HEK293T (cell line): ENCODE results near the gene IGFL3.
"Not testable (repeated sequence)": the region's sequence is repeated elsewhere in the genome, so short reads cannot be mapped to it uniquely, and the experiment has no call there.

Experiments used
- CTCF ChIA-PET: fragments of 350-600 bp; formaldehyde crosslinking; extraction: SDS; loops from one replicate; lab custom pipeline; 2021; ENCODE audit warnings: antibody characterized with exemption, inconsistent platforms; lab: Yijun Ruan, JAX
- POLR2A ChIA-PET: fragments of 350-600 bp; formaldehyde crosslinking; extraction: SDS; loops from one replicate; lab custom pipeline; 2020; ENCODE audit warnings: antibody characterized with exemption, inconsistent platforms; lab: Yijun Ruan, JAX
- DNase-seq: peaks from one replicate; pipeline ENCODE4 v3.0.0; 2012; ENCODE audit warnings: mixed read lengths; ENCODE audit errors: extremely low spot score
- ARNT ChIP-seq: fragments of 450-650 bp; IDR thresholded peaks from 2 replicates; pipeline ENCODE4 v1.6.1; 2017; ENCODE audit warnings: mild to moderate bottlenecking
- BHLHE40 ChIP-seq: fragments of 450-650 bp; IDR thresholded peaks from 2 replicates; pipeline ENCODE4 v1.6.1; 2016; ENCODE audit warnings: mild to moderate bottlenecking, moderate library complexity, borderline replicate concordance
- CTBP1 ChIP-seq: fragments of 450-650 bp; IDR thresholded peaks from 2 replicates; pipeline ENCODE4 v1.6.1; 2016; ENCODE audit warnings: borderline replicate concordance
- ELF4 ChIP-seq: fragments of 450-650 bp; IDR thresholded peaks from 2 replicates; pipeline ENCODE4 v1.6.1; 2017; ENCODE audit warnings: antibody characterized with exemption
- FOXA1 ChIP-seq: fragments of 450-650 bp; IDR thresholded peaks from 2 replicates; pipeline ENCODE4 v1.6.1; 2016; ENCODE audit warnings: mild to moderate bottlenecking
- FOXK2 ChIP-seq: fragments of 450-650 bp; IDR thresholded peaks from 2 replicates; pipeline ENCODE4 v1.6.1; 2016; ENCODE audit warnings: mild to moderate bottlenecking
- FOXM1 ChIP-seq: fragments of 450-650 bp; IDR thresholded peaks from 2 replicates; pipeline ENCODE4 v1.6.1; 2017; ENCODE audit warnings: mild to moderate bottlenecking, borderline replicate concordance
- HDGF ChIP-seq: fragments of 450-650 bp; IDR thresholded peaks from 2 replicates; pipeline ENCODE4 v1.6.1; 2017; ENCODE audit warnings: antibody characterized with exemption, borderline replicate concordance
- L3MBTL2 ChIP-seq: fragments of 450-650 bp; conservative IDR thresholded peaks from 2 replicates; pipeline ENCODE4 v1.6.1; 2016; ENCODE audit warnings: mild to moderate bottlenecking
- LEF1 ChIP-seq: fragments of 450-650 bp; IDR thresholded peaks from 2 replicates; pipeline ENCODE4 v1.6.1; 2017; ENCODE audit warnings: mild to moderate bottlenecking, borderline replicate concordance
- NFRKB ChIP-seq: fragments of 450-650 bp; IDR thresholded peaks from 2 replicates; pipeline ENCODE4 v1.6.1; 2016; ENCODE audit warnings: mild to moderate bottlenecking, moderate library complexity
- PKNOX1 ChIP-seq: fragments of 450-650 bp; IDR thresholded peaks from 2 replicates; pipeline ENCODE4 v1.6.1; 2016
- SP1 ChIP-seq: fragments of 450-650 bp; IDR thresholded peaks from 2 replicates; pipeline ENCODE4 v1.6.1; 2017
- SUZ12 ChIP-seq: fragments of 450-650 bp; IDR thresholded peaks from 2 replicates; pipeline ENCODE4 v1.6.1; 2016; ENCODE audit warnings: mild to moderate bottlenecking
- TARDBP ChIP-seq: fragments of 450-650 bp; IDR thresholded peaks from 2 replicates; pipeline ENCODE4 v1.6.1; 2016
- ZNF384 ChIP-seq: fragments of 450-650 bp; IDR thresholded peaks from 2 replicates; pipeline ENCODE4 v1.6.1; 2016

IGFL3 gene

GRCh38 chr19:46124638-46125115, at the start of gene IGFL3:
TSS of gene IGFL3 (minus strand) at chr19:46124688. CDS start at chr19:46124649, 39 bp downstream.
- no peak for DNase-seq
- TF ChIP-seq FOXM1 (no peak), L3MBTL2 (no peak), BHLHE40 (no peak), FOXK2 (no peak), ELF4 (no peak), FOXA1 (no peak), LEF1 (no peak), PKNOX1 (no peak), HDGF (no peak), CTBP1 (no peak), SUZ12 (no peak), ARNT (no peak), SP1 (no peak), ZNF384 (no peak), TARDBP (no peak), NFRKB (no peak)
- POLR2A ChIA-PET: no interaction called here
- CTCF ChIA-PET: no interaction called here

- POLR2A ChIA-PET: no interaction called here
- no peak for DNase-seq
- TF ChIP-seq TARDBP (no peak), L3MBTL2 (no peak), ELF4 (no peak), BHLHE40 (no peak), SP1 (no peak), HDGF (no peak), FOXA1 (no peak), CTBP1 (no peak), FOXM1 (no peak), LEF1 (no peak), NFRKB (no peak), FOXK2 (no peak), PKNOX1 (no peak), ZNF384 (no peak)
- CTCF ChIA-PET: interaction anchor here (1.5 kb wide), 1 partner anchor 96 kb away, joined by 5 read pairs; no protein-coding TSS in a partner anchor
Observed at GRCh38 chr19:46173886-46174480, 49.5 kb upstream of the IGFL3 start.

- no peak for DNase-seq
- ChIA-PET POLR2A (no interaction called here), CTCF (no interaction called here)
- no peak for TF ChIP-seq CTBP1
- no peak for TF ChIP-seq HDGF
- TF ChIP-seq FOXA1: no peak
- no peak for TF ChIP-seq ARNT
- no peak for TF ChIP-seq TARDBP
- no peak for TF ChIP-seq FOXK2
- no peak for TF ChIP-seq LEF1
- TF ChIP-seq SP1: no peak
- no peak for TF ChIP-seq L3MBTL2
- TF ChIP-seq FOXM1: no peak
- TF ChIP-seq ZNF384: no peak
- no peak for TF ChIP-seq ELF4
- TF ChIP-seq PKNOX1: no peak
- TF ChIP-seq SUZ12: no peak
- TF ChIP-seq BHLHE40: no peak
- no peak for TF ChIP-seq NFRKB
Observed at GRCh38 chr19:46162731-46163130, 38.2 kb upstream of the IGFL3 start.

- POLR2A ChIA-PET, CTCF ChIA-PET, DNase-seq: not testable (repeated sequence)
Observed at GRCh38 chr19:46161642-46162257, 37.3 kb upstream of the IGFL3 start.

- DNase-seq: no peak
- CTCF ChIA-PET: interaction anchor here (0.6 kb wide), 1 partner anchor 379 kb away, joined by 4 read pairs; no protein-coding TSS in a partner anchor
- TF ChIP-seq BHLHE40 (no peak), PKNOX1 (no peak), L3MBTL2 (no peak), LEF1 (no peak), SP1 (no peak), CTBP1 (no peak), FOXM1 (no peak), TARDBP (no peak), FOXK2 (no peak), FOXA1 (no peak), ZNF384 (no peak), NFRKB (no peak), HDGF (no peak)
- POLR2A ChIA-PET: no interaction called here
Observed at GRCh38 chr19:46160233-46160775, 35.8 kb upstream of the IGFL3 start.
